Right atrium auricular region (tissue), 2 donors: ENCODE data around the gene ZSCAN16. TPM values are rescaled to one million over a fixed set of nuclear protein-coding genes. Genes with fewer than 3 reads are reported as not detected.
A peak's percentile ranks its signal among the peaks of the same experiment; 100 is the strongest.
"Not testable (repeated sequence)": the region's sequence is repeated elsewhere in the genome, so short reads cannot be mapped to it uniquely, and the experiment has no call there.

ENCODE experiments used
- DNase-seq: peaks from one replicate; pipeline ENCODE4 v3.0.0-alpha.2; 2019; ENCODE audit warnings: low spot score
- H3K27ac ChIP-seq, 2 donors: fragments of 200-600 bp; sonication (generic); 1 replicate in 1 of 2; 2 replicates in 1 of 2; pipeline ENCODE4 v1.5.1; 2016 to 2019
- H3K27me3 ChIP-seq, 2 donors: fragments of 200-600 bp; sonication (generic); one replicate each; pipeline versions ENCODE4 v1.5.1 to v1.6.0; 2017 to 2019
- H3K36me3 ChIP-seq: fragments of 200-600 bp; sonication (generic); one replicate; pipeline ENCODE4 v1.5.1; 2016
- H3K4me1 ChIP-seq, 2 donors: fragments of 200-600 bp; sonication (generic); one replicate each; pipeline versions ENCODE4 v1.5.1 to v1.6.0; 2017 to 2019
- H3K4me3 ChIP-seq, 2 donors: fragments of 200-600 bp; sonication (generic); 1 replicate in 1 of 2; 2 replicates in 1 of 2; pipeline ENCODE4 v1.5.1; 2017 to 2019; ENCODE audit warnings: mild to moderate bottlenecking in 1 of 2, moderate library complexity in 1 of 2
- H3K9me3 ChIP-seq, 2 donors: fragments of 200-600 bp; sonication (generic); one replicate each; pipeline ENCODE4 v1.5.1; 2019
- CTCF ChIP-seq, 2 donors: fragments of 200-600 bp; sonication (generic); IDR thresholded peaks; one replicate each; pipeline ENCODE4 v1.5.1; 2019; ENCODE audit warnings: antibody characterized with exemption in 2 of 2
- total RNA-seq, 2 donors: library from RNA; depleted of rRNA; stranded (reverse); fragments of >200 nt; gene quantifications; one replicate each; pipeline ENCODE4 v1.1.0, GENCODE V29; 2016

ZSCAN16 gene
- total RNA-seq, 2 donors from 2014 or later: 1.2 to 3.1 TPM

DNA sequence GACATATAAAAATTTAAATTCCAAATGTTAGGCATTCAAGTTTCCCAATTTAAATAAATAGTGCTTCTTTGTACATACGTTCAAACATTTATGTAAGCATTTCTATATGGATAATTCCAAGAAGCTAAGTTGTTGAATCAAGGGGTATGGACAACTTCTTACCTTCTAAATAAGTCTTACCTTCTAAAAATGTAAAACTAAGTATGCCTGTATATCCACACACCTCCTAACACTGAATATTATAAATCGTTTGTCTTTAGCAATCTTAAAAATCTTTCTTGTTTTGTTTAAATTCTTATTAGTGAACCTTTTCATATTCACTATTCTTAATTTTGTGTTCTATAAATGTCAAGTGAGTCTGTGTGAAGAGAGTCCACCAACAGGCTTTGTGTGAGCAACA, 2.5 kb upstream of the ZSCAN16 start:
- no peak for TF ChIP-seq CTCF (IDR thresholded peaks at IDR 0.05)

GRCh38 chr6:28122283-28122682, 2.1 kb upstream of the ZSCAN16 start:
- not testable (repeated sequence) for DNase-seq, H3K27me3 ChIP-seq, H3K27ac ChIP-seq, H3K9me3 ChIP-seq, H3K4me3 ChIP-seq
- H3K36me3 ChIP-seq: peaks cover 14% of the 10 kb centered on the region
- peaks cover 0 to 19% of the 10 kb centered on the region in 2 donors for H3K4me1 ChIP-seq

More for the DNA sequence above, 2.5 kb upstream of the ZSCAN16 start:
- peaks cover 16% of the 10 kb centered on the region for H3K36me3 ChIP-seq
- no peak for DNase-seq
- no peaks in the 10 kb centered on the region for H3K9me3 ChIP-seq
- H3K27me3 ChIP-seq: no peaks in the 10 kb centered on the region
- no peak overlapping the region for H3K27ac ChIP-seq
- peaks cover 0 to 19% of the 10 kb centered on the region in 2 donors for H3K4me1 ChIP-seq
- H3K4me3 ChIP-seq: no peak overlapping the region

GRCh38 chr6:28124971-28125353, 553 bp downstream of the ZSCAN16 start:
- TF ChIP-seq CTCF (IDR thresholded peaks at IDR 0.05): no peak
- Histone ChIP-seq H3K9me3 (no peaks in the 10 kb centered on the region), H3K4me1 (peaks cover 0 to 25% of the 10 kb centered on the region in 2 donors), H3K27ac (peak overlapping the region; percentile 36 to 66), H3K27me3 (no peaks in the 10 kb centered on the region), H3K4me3 (peak overlapping the region; percentile 49 to 66), H3K36me3 (peaks cover 10% of the 10 kb centered on the region)
- DNase-seq: no peak

DNA sequence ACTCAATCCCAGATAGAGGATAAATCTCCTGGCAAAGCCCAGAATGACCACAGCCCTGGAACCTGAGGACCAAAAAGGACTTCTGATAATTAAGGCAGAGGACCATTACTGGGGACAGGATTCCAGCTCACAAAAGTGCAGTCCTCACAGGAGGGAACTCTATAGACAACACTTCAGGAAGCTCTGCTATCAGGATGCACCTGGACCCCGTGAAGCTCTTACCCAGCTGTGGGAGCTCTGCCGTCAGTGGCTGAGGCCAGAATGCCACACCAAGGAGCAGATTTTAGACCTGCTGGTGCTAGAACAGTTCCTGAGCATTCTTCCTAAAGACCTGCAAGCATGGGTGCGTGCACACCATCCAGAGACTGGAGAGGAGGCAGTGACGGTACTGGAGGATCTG, 992 bp downstream of the ZSCAN16 start:
- no peaks in the 10 kb centered on the region for H3K9me3 ChIP-seq
- no peak overlapping the region for H3K4me3 ChIP-seq
- TF ChIP-seq CTCF (IDR thresholded peaks at IDR 0.05): no peak
- no peaks in the 10 kb centered on the region for H3K27me3 ChIP-seq
- H3K4me1 ChIP-seq: peaks cover 0 to 25% of the 10 kb centered on the region in 2 donors
- no peak overlapping the region for H3K27ac ChIP-seq
- DNase-seq: no peak
- H3K36me3 ChIP-seq: peaks cover 6% of the 10 kb centered on the region

- Histone ChIP-seq H3K9me3 (no peaks in the 10 kb centered on the region), H3K4me1 (peaks cover 0 to 27% of the 10 kb centered on the region in 2 donors), H3K27ac (no peak overlapping the region), H3K27me3 (no peaks in the 10 kb centered on the region), H3K4me3 (no peak overlapping the region), H3K36me3 (no peaks in the 10 kb centered on the region)
- TF ChIP-seq CTCF (IDR thresholded peaks at IDR 0.05): peak in 1 of 2 donors; percentile 57
- DNase-seq: no peak
Observed at GRCh38 chr6:28134015-28134414, 9.6 kb downstream of the ZSCAN16 start.

DNA sequence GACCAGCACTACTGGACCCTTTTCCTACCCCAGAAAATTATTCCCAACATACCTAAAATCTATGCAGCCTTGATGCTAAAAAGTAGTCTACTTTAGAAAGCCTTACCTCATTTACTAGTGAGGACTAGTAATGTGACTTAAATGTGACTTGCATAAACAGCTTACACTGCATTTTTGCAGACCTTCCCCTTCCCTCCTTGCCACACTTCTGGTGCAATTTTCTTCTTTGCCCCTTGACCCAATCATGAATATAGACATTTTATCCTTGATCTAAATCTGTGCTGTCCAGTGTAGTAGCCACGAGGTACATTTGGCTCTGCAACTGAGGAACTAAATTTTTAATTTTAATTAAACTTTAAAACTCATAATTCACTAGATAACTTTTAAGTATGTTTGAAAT, 10.3 kb downstream of the ZSCAN16 start:
- Histone ChIP-seq H3K36me3 (no peaks in the 10 kb centered on the region), H3K9me3 (no peaks in the 10 kb centered on the region), H3K27ac (no peak overlapping the region), H3K4me3 (no peak overlapping the region), H3K4me1 (peaks cover 0 to 27% of the 10 kb centered on the region in 2 donors), H3K27me3 (no peaks in the 10 kb centered on the region)
- TF ChIP-seq CTCF (IDR thresholded peaks at IDR 0.05): no peak
- DNase-seq: no peak
